Measurements from ENCODE around the gene FBXO41.
A peak's percentile ranks its signal among the peaks of the same experiment; 100 is the strongest.

The FBXO41 gene

DNA sequence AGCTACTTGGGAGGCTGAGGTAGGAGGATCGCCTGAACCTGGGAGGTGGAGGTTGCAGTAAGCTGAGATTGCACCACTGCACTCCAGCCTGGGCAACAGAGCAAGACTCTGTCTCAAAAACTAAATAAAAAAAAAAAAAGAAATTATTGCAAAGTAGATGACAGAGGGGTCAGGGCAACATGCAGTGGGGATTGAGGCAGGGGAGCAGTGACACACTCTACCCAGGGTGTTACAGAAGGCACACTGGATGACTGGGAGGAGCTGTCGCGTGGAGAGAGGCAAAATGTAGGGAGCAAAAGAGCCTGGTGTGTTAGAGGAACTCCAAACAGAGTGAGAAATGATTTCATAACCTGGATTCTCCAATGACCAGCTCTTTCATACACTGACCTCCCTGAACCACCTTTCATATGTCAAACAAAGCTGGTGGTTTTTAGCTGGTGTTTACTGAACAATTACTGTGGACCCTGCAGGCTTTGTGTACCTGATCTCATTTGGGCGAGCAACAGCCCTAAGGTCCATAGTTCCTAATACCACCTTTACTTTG, 22.1 kb downstream of the FBXO41 start:
- H3K27ac ChIP-seq (ENCODE audit: low read length): no peak overlapping the region
- H3K9ac ChIP-seq (ENCODE audit: low read length): no peak overlapping the region
- no peaks in the 10 kb centered on the region for H3F3A ChIP-seq (ENCODE audit: insufficient read depth, low read length)
- no peak overlapping the region for H3K4me3 ChIP-seq (ENCODE audit: low read length)
- no peak for TF ChIP-seq EZH2phosphoT487 (IDR thresholded peaks at IDR 0.05; ENCODE audit: low read length)
- TF ChIP-seq, protein P1, sequence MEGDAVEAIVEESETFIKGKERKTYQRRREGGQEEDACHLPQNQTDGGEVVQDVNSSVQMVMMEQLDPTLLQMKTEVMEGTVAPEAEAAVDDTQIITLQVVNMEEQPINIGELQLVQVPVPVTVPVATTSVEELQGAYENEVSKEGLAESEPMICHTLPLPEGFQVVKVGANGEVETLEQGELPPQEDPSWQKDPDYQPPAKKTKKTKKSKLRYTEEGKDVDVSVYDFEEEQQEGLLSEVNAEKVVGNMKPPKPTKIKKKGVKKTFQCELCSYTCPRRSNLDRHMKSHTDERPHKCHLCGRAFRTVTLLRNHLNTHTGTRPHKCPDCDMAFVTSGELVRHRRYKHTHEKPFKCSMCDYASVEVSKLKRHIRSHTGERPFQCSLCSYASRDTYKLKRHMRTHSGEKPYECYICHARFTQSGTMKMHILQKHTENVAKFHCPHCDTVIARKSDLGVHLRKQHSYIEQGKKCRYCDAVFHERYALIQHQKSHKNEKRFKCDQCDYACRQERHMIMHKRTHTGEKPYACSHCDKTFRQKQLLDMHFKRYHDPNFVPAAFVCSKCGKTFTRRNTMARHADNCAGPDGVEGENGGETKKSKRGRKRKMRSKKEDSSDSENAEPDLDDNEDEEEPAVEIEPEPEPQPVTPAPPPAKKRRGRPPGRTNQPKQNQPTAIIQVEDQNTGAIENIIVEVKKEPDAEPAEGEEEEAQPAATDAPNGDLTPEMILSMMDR (IDR thresholded peaks at IDR 0.05; ENCODE audit: low read length): no peak
- TF ChIP-seq EZH2 (optimal IDR thresholded peaks at IDR 0.05; ENCODE audit: low read depth, low read length): no peak
- H3K36me3 ChIP-seq (replicated peaks; ENCODE audit: insufficient read depth, low read length): no peaks in the 10 kb centered on the region
- H3K79me2 ChIP-seq (ENCODE audit: low read length): no peaks in the 10 kb centered on the region
- no peaks in the 10 kb centered on the region for H3K4me1 ChIP-seq (ENCODE audit: low read length)
- H3K4me2 ChIP-seq (ENCODE audit: low read depth, low read length): no peak overlapping the region
- no peaks in the 10 kb centered on the region for H4K20me1 ChIP-seq (ENCODE audit: insufficient read depth, low read length)
- no peak for DNase-seq
- H2AFZ ChIP-seq (ENCODE audit: low read length): no peak overlapping the region
- H3K27me3 ChIP-seq (replicated peaks; ENCODE audit: insufficient read depth, low read length): no peaks in the 10 kb centered on the region
- no peaks in the 10 kb centered on the region for H3K9me2 ChIP-seq (replicated peaks; ENCODE audit: insufficient read depth, low read length)
- H3K9me3 ChIP-seq (replicated peaks; ENCODE audit: insufficient read depth, low read length): no peaks in the 10 kb centered on the region

DNA sequence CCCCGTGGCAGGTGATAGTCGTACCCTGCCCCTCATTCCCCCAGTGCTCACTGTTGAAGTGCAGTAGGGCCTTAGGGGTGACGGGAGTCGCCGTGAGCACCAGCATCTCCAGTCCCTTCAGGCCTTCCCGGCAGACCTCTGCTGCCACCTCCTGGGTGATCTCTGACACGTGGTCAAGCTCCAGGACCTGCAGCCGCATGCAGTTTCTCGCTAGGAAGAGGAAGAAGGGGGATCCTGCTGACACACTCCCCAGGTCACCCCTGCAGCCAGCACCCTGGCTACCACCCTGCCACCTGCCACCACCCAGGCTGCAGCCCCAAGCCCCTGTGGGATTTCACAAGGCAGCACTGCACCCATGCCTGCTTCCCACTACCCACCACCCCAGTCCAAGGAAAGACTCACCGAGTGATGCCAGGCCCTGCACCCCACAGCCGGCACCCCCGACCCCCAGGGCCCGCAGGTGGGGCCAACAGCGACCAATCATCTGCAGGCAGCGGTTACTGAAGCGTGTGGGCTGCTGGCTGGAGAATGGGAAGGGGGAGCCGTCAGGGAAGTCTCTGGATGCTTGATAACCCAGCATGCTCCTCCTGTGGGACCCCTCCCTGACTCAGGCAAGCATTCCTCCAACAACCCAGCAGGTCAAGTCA, 23.8 kb downstream of the FBXO41 start:
- Histone ChIP-seq H3K27me3 (replicated peaks; ENCODE audit: insufficient read depth, low read length) (no peaks in the 10 kb centered on the region), H3K9me3 (replicated peaks; ENCODE audit: insufficient read depth, low read length) (no peaks in the 10 kb centered on the region), H3K4me2 (ENCODE audit: low read depth, low read length) (no peak overlapping the region), H3K4me3 (ENCODE audit: low read length) (no peak overlapping the region), H3K36me3 (replicated peaks; ENCODE audit: insufficient read depth, low read length) (no peaks in the 10 kb centered on the region), H3K27ac (ENCODE audit: low read length) (no peak overlapping the region), H3K79me2 (ENCODE audit: low read length) (no peaks in the 10 kb centered on the region), H3F3A (ENCODE audit: insufficient read depth, low read length) (no peaks in the 10 kb centered on the region; the same call in 1 of the 2 replicates), H4K20me1 (ENCODE audit: insufficient read depth, low read length) (no peaks in the 10 kb centered on the region), H3K4me1 (ENCODE audit: low read length) (no peaks in the 10 kb centered on the region), H2AFZ (ENCODE audit: low read length) (no peak overlapping the region), H3K9ac (ENCODE audit: low read length) (no peak overlapping the region), H3K9me2 (replicated peaks; ENCODE audit: insufficient read depth, low read length) (no peaks in the 10 kb centered on the region)
- TF ChIP-seq, protein P1 (IDR thresholded peaks at IDR 0.05; ENCODE audit: low read length): peak; percentile 29
- TF ChIP-seq EZH2phosphoT487 (IDR thresholded peaks at IDR 0.05; ENCODE audit: low read length) (no peak), EZH2 (optimal IDR thresholded peaks at IDR 0.05; ENCODE audit: low read depth, low read length) (no peak)
- peak; percentile 13 for DNase-seq

DNA sequence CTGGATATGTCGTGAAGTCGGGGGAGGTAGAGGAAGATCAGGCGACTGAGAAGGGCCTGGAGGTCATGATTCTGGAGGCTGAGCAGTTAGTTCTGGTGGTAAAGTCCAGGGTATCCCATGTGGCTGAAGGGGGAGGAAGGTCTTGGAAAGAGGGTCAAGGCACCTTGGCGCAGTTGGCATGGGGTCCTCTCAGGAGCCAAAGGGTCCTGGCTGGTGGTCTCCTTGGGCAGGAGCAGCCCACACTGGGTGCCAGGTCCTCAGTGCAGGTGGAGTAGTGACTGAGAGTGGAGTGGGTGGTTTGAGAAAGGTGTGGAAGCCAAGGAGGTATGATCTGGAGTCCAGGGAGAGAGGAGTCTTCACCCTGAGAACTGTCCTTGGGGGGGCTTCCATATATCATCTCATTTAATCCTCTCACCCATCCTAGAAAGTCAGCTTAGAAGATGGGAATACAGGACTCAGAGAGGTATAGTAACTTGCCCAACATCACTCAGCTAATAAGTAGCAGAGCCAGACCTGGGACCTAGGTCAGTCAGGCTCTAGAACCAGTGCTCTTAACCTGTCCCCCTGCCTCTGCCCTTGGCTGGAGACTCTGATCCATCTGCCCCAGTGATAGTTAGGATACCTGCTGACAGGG, 24.5 kb downstream of the FBXO41 start:
- no peak overlapping the region for H3K27ac ChIP-seq (ENCODE audit: low read length)
- no peaks in the 10 kb centered on the region for H3K79me2 ChIP-seq (ENCODE audit: low read length)
- no peak overlapping the region for H3K9ac ChIP-seq (ENCODE audit: low read length)
- no peak overlapping the region for H3K4me3 ChIP-seq (ENCODE audit: low read length)
- no peak overlapping the region for H3K4me2 ChIP-seq (ENCODE audit: low read depth, low read length)
- no peak overlapping the region for H2AFZ ChIP-seq (ENCODE audit: low read length)
- no peaks in the 10 kb centered on the region for H3K36me3 ChIP-seq (replicated peaks; ENCODE audit: insufficient read depth, low read length)
- H3F3A ChIP-seq (ENCODE audit: insufficient read depth, low read length): no peaks in the 10 kb centered on the region; the same call in 1 of the 2 replicates
- H3K4me1 ChIP-seq (ENCODE audit: low read length): no peaks in the 10 kb centered on the region
- DNase-seq: no peak
- H3K9me3 ChIP-seq (replicated peaks; ENCODE audit: insufficient read depth, low read length): no peaks in the 10 kb centered on the region
- no peaks in the 10 kb centered on the region for H3K9me2 ChIP-seq (replicated peaks; ENCODE audit: insufficient read depth, low read length)
- no peaks in the 10 kb centered on the region for H4K20me1 ChIP-seq (ENCODE audit: insufficient read depth, low read length)
- TF ChIP-seq, protein P1 (IDR thresholded peaks at IDR 0.05; ENCODE audit: low read length): no peak
- TF ChIP-seq EZH2 (optimal IDR thresholded peaks at IDR 0.05; ENCODE audit: low read depth, low read length) (no peak), EZH2phosphoT487 (IDR thresholded peaks at IDR 0.05; ENCODE audit: low read length) (no peak)
- H3K27me3 ChIP-seq (replicated peaks; ENCODE audit: insufficient read depth, low read length): no peaks in the 10 kb centered on the region

Data from MM.1S (cell line).